ENCODE measurements around the gene C1orf74. TPM values are rescaled to one million over a fixed set of nuclear protein-coding genes. Genes with fewer than 3 reads are reported as not detected.

The C1orf74 gene
- total and polyA plus RNA-seq, 2 donors (not counting 3 experiments of a cell fraction or from before 2014, with no cell fraction given), result 2.4 to 3.0 TPM

DNA sequence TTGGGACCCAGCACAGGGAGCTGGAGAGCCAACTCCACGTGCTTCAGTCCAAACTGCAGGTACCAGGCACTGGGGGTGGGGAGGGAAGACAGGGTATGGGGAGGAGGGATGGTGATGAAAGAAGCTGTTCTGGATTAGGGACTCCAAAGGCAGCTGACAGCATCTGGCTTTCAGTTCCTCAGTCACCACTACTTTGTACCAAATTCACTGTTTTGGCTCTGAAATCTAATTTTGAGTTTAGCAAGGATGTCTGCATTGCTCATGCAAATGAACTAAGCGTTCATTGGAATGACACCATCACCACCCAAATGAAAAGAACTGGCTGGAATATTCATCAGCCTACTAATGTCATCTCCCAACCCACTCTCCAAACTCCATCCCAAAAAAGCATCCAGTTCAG is 8.7 kb downstream of the C1orf74 start:
- TF ChIP-seq EZH2 (IDR thresholded peaks at IDR 0.05; ENCODE audit: borderline replicate concordance, low read depth, low read length, severe bottlenecking) (no peak), FOS (IDR thresholded peaks at IDR 0.05; ENCODE audit: borderline replicate concordance, insufficient read depth, low read length) (no peak), JUN (IDR thresholded peaks at IDR 0.05; ENCODE audit: borderline replicate concordance, insufficient read depth, insufficient read length, low read depth) (no peak), POLR2A (IDR thresholded peaks at IDR 0.05; ENCODE audit: low read depth, low read length) (no peak), POLR2AphosphoS5 (IDR thresholded peaks at IDR 0.05; ENCODE audit: insufficient read depth, low read depth, low read length) (no peak), GATA2 (IDR thresholded peaks at IDR 0.05; ENCODE audit: insufficient read depth, insufficient read length, low read depth, low read length) (no peak), MYC (IDR thresholded peaks at IDR 0.05; ENCODE audit: low read depth, low read length) (no peak)
- TF ChIP-seq, protein P1, sequence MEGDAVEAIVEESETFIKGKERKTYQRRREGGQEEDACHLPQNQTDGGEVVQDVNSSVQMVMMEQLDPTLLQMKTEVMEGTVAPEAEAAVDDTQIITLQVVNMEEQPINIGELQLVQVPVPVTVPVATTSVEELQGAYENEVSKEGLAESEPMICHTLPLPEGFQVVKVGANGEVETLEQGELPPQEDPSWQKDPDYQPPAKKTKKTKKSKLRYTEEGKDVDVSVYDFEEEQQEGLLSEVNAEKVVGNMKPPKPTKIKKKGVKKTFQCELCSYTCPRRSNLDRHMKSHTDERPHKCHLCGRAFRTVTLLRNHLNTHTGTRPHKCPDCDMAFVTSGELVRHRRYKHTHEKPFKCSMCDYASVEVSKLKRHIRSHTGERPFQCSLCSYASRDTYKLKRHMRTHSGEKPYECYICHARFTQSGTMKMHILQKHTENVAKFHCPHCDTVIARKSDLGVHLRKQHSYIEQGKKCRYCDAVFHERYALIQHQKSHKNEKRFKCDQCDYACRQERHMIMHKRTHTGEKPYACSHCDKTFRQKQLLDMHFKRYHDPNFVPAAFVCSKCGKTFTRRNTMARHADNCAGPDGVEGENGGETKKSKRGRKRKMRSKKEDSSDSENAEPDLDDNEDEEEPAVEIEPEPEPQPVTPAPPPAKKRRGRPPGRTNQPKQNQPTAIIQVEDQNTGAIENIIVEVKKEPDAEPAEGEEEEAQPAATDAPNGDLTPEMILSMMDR (IDR thresholded peaks at IDR 0.05; ENCODE audit: extremely low read depth in 1 of 2, insufficient read depth in 1 of 2, low read depth in 1 of 2, low read length in 2 of 2), result no peak
- TF ChIP-seq, protein P2, sequence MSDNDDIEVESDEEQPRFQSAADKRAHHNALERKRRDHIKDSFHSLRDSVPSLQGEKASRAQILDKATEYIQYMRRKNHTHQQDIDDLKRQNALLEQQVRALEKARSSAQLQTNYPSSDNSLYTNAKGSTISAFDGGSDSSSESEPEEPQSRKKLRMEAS (IDR thresholded peaks at IDR 0.05; ENCODE audit: insufficient read depth, insufficient read length), result no peak
- dilution Hi-C loops (cut with MboI; ENCODE audit: extremely low pct_ligation_motif_present, low sequenced_read_pairs), result no loop called here

More for the DNA sequence above, 8.7 kb downstream of the C1orf74 start:
- Histone ChIP-seq H3K36me3 (ENCODE audit: control insufficient read depth in 2 of 2, extremely low read depth in 1 of 2, insufficient read depth in 2 of 2, low read length in 2 of 2) (no peaks in the 10 kb centered on the region), H3K79me2 (ENCODE audit: control insufficient read depth, insufficient read depth, low read length) (no peaks in the 10 kb centered on the region), H3K27me3 (ENCODE audit: control insufficient read depth in 2 of 2, insufficient read depth in 2 of 2, low read length in 2 of 2) (no peaks in the 10 kb centered on the region), H3K4me3 (replicated peaks in 1 of 3; ENCODE audit: insufficient read depth in 1 of 3, low read depth in 1 of 3, low read length in 3 of 3) (no peak overlapping the region), H4K20me1 (replicated peaks; ENCODE audit: control insufficient read depth, extremely low read depth, insufficient read depth, low read length) (no peaks in the 10 kb centered on the region), H3K4me2 (ENCODE audit: insufficient read depth, low read length) (no peak overlapping the region), H3K9me3 (replicated peaks; ENCODE audit: control insufficient read depth, insufficient read depth, low read length) (no peaks in the 10 kb centered on the region), H2AFZ (ENCODE audit: low read depth, low read length) (no peak overlapping the region), H3K9ac (replicated peaks; ENCODE audit: extremely low read depth, insufficient read depth, low read length) (no peak overlapping the region), H3K4me1 (ENCODE audit: control insufficient read depth, extremely low read depth, insufficient read depth, low read length) (no peaks in the 10 kb centered on the region), H3K9me1 (replicated peaks; ENCODE audit: control insufficient read depth, extremely low read depth, insufficient read depth, low read length) (no peaks in the 10 kb centered on the region), H3K27ac (ENCODE audit: insufficient read depth, low read depth, low read length) (no peak overlapping the region)
- no TSS peak for BruUV-seq (replicated peaks)
- FAIRE-seq (no peak), DNase-seq (ENCODE audit: low read depth, low spot score) (no peak)
- intact Hi-C loops (cut with micrococcal nuclease), result no loop called here
- POLR2A ChIA-PET, result no interaction called here
- CTCF ChIA-PET, result interaction anchor here (0.6 to 2.7 kb wide), 2 partner anchors 28 to 48 kb away, joined by 3 to 13 read pairs; no protein-coding TSS in a partner anchor
